ENCODE results near the gene PLCL2.

DNA sequence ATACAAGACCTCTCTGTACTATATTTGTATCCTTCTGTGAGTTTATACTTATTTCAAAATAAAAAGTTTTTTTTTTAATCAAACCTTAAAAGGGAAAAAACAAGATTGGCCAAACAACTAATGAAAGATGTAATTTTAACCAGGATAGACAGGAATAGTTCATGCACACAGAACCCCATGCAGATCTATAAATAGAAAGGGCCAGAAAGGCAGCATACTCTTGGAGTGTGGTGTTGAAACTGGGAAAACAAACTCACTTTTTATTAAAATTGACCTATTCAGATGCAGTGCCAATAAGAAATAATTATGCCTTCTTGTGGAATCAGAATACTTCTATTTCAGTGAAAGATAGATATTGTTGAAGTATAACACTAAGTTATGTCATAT lies 204.6 kb downstream of the PLCL2 start:
- TF ChIP-seq POLR2A (IDR thresholded peaks at IDR 0.05; ENCODE audit: low read depth, low read length) (no peak), CTCF (IDR thresholded peaks at IDR 0.05; ENCODE audit: extremely low read depth in 1 of 2, insufficient read depth in 1 of 2, low read depth in 1 of 2, low read length in 2 of 2) (no peak), FOS (IDR thresholded peaks at IDR 0.05; ENCODE audit: borderline replicate concordance, insufficient read depth, low read length) (no peak), JUN (IDR thresholded peaks at IDR 0.05; ENCODE audit: borderline replicate concordance, insufficient read depth, insufficient read length, low read depth) (no peak)
